Measurements from ENCODE around the gene NXNL2.

NXNL2 gene

GRCh38 chr9:88534456-88535225 lies at the start of gene NXNL2:
Gene NXNL2, plus strand, starts transcription at chr9:88535178. Its CDS starts 257 bp downstream, at chr9:88535435.
- Histone ChIP-seq H3K27ac (no peak within 1 kb of the TSS), H3K79me2 (ENCODE audit: insufficient read depth, low read depth) (no peaks in the 10 kb centered on the region), H3K4me1 (ENCODE audit: low read depth, poor library complexity, severe bottlenecking) (no peaks in the 10 kb centered on the region), H3K9ac (no peak within 1 kb of the TSS), H3K4me3 (IDR thresholded peaks at IDR 0.05; ENCODE audit: insufficient read depth, low read depth, low read length) (no peak within 1 kb of the TSS), H3K27me3 (ENCODE audit: insufficient read depth, low read depth) (no peaks in the 10 kb centered on the region), H3K36me3 (ENCODE audit: insufficient read depth) (no peaks in the 10 kb centered on the region), H2AFZ (ENCODE audit: low read depth) (peak within 1 kb of the TSS; percentile 41; the same call in 1 of the 2 replicates), H3K4me2 (peak within 1 kb of the TSS; percentile 36; the same call in 1 of the 2 replicates), H4K20me1 (ENCODE audit: insufficient read depth) (no peaks in the 10 kb centered on the region)
- no peak for TF ChIP-seq CTCF (conservative IDR thresholded peaks at IDR 0.05; ENCODE audit: low read depth, low read length)

- H3K36me3 ChIP-seq (ENCODE audit: insufficient read depth): no peaks in the 10 kb centered on the region
- no peak overlapping the region for H3K4me2 ChIP-seq
- no peak overlapping the region for H2AFZ ChIP-seq (ENCODE audit: low read depth)
- no peaks in the 10 kb centered on the region for H3K27me3 ChIP-seq (ENCODE audit: insufficient read depth, low read depth)
- TF ChIP-seq CTCF (conservative IDR thresholded peaks at IDR 0.05; ENCODE audit: low read depth, low read length): no peak
- H3K9ac ChIP-seq: no peak overlapping the region
- H4K20me1 ChIP-seq (ENCODE audit: insufficient read depth): no peaks in the 10 kb centered on the region
- H3K4me3 ChIP-seq (IDR thresholded peaks at IDR 0.05; ENCODE audit: insufficient read depth, low read depth, low read length): no peak overlapping the region
- no peaks in the 10 kb centered on the region for H3K4me1 ChIP-seq (ENCODE audit: low read depth, poor library complexity, severe bottlenecking)
- H3K79me2 ChIP-seq (ENCODE audit: insufficient read depth, low read depth): no peaks in the 10 kb centered on the region
- no peak overlapping the region for H3K27ac ChIP-seq
Observed at GRCh38 chr9:88488166-88488565, 46.8 kb upstream of the NXNL2 start.

GRCh38 chr9:88494983-88495721 lies 39.8 kb upstream of the NXNL2 start:
- Histone ChIP-seq H2AFZ (ENCODE audit: low read depth) (no peak overlapping the region), H3K27ac (no peak overlapping the region), H3K79me2 (ENCODE audit: insufficient read depth, low read depth) (no peaks in the 10 kb centered on the region), H3K4me3 (IDR thresholded peaks at IDR 0.05; ENCODE audit: insufficient read depth, low read depth, low read length) (no peak overlapping the region), H3K9ac (no peak overlapping the region), H4K20me1 (ENCODE audit: insufficient read depth) (no peaks in the 10 kb centered on the region), H3K4me2 (no peak overlapping the region), H3K4me1 (ENCODE audit: low read depth, poor library complexity, severe bottlenecking) (no peaks in the 10 kb centered on the region), H3K36me3 (ENCODE audit: insufficient read depth) (no peaks in the 10 kb centered on the region), H3K27me3 (ENCODE audit: insufficient read depth, low read depth) (no peaks in the 10 kb centered on the region)
- no peak for TF ChIP-seq CTCF (conservative IDR thresholded peaks at IDR 0.05; ENCODE audit: low read depth, low read length)

- Histone ChIP-seq H2AFZ (ENCODE audit: low read depth) (no peak overlapping the region), H3K4me3 (IDR thresholded peaks at IDR 0.05; ENCODE audit: insufficient read depth, low read depth, low read length) (no peak overlapping the region), H3K27me3 (ENCODE audit: insufficient read depth, low read depth) (no peaks in the 10 kb centered on the region), H3K27ac (no peak overlapping the region), H3K4me2 (no peak overlapping the region), H3K4me1 (ENCODE audit: low read depth, poor library complexity, severe bottlenecking) (no peaks in the 10 kb centered on the region), H4K20me1 (ENCODE audit: insufficient read depth) (no peaks in the 10 kb centered on the region), H3K79me2 (ENCODE audit: insufficient read depth, low read depth) (no peaks in the 10 kb centered on the region), H3K36me3 (ENCODE audit: insufficient read depth) (no peaks in the 10 kb centered on the region), H3K9ac (no peak overlapping the region)
- no peak for TF ChIP-seq CTCF (conservative IDR thresholded peaks at IDR 0.05; ENCODE audit: low read depth, low read length)
Observed at GRCh38 chr9:88497224-88497623, 37.8 kb upstream of the NXNL2 start.

Data from KMS-11 (cell line).